Measurements from ENCODE around the gene ODF4. TPM values are rescaled to one million over a fixed set of nuclear protein-coding genes. Genes with fewer than 3 reads are reported as not detected.

The ODF4 gene
- total RNA-seq, 1 experiment from 2014 or later = not detected

GRCh38 chr17:8383143-8383822, 43.6 kb downstream of the ODF4 start, which contains the start of gene RPL26:
Gene RPL26, minus strand, starts transcription at chr17:8383193. Its CDS starts 883 bp downstream, at chr17:8382310.
- POLR2A ChIA-PET (ENCODE audit: low non-redundant PET) = no interaction called here
- Histone ChIP-seq H3K9me3 (ENCODE audit: low read depth, low read length, poor library complexity, severe bottlenecking) (no peaks in the 10 kb centered on the region), H3K36me3 (ENCODE audit: insufficient read depth, low read length, poor library complexity, severe bottlenecking) (peaks cover 41% of the 10 kb centered on the region), H3K27me3 (replicated peaks; ENCODE audit: insufficient read depth, low read depth, low read length, poor library complexity) (no peaks in the 10 kb centered on the region), H3K4me1 (ENCODE audit: insufficient read depth, low read length, poor library complexity, severe bottlenecking) (peaks cover 33% of the 10 kb centered on the region), H3K4me3 (ENCODE audit: low read depth, low read length, poor library complexity, severe bottlenecking) (peak within 1 kb of the TSS; percentile 79), H3K27ac (ENCODE audit: low read depth, low read length, poor library complexity, severe bottlenecking) (peak within 1 kb of the TSS; percentile 91)
- no TSS peak for BruUV-seq (replicated peaks)
- intact Hi-C loops (cut with micrococcal nuclease; ENCODE audit: unreplicated experiment) = loop anchor here (1.0 to 5.0 kb wide), 2 partner anchors 54 to 363 kb away; partner anchors contain the start of gene NDEL1
- CTCF ChIA-PET = interaction anchor here (0.6 to 1.5 kb wide), 5 partner anchors 22 to 363 kb away, joined by 3 to 7 read pairs (median 6); partner anchors contain the start of gene NDEL1
- no peak for TF ChIP-seq EZH2 (IDR thresholded peaks at IDR 0.05; ENCODE audit: borderline replicate concordance, low read depth, low read length, poor library complexity, severe bottlenecking)
- TF ChIP-seq, protein P1, sequence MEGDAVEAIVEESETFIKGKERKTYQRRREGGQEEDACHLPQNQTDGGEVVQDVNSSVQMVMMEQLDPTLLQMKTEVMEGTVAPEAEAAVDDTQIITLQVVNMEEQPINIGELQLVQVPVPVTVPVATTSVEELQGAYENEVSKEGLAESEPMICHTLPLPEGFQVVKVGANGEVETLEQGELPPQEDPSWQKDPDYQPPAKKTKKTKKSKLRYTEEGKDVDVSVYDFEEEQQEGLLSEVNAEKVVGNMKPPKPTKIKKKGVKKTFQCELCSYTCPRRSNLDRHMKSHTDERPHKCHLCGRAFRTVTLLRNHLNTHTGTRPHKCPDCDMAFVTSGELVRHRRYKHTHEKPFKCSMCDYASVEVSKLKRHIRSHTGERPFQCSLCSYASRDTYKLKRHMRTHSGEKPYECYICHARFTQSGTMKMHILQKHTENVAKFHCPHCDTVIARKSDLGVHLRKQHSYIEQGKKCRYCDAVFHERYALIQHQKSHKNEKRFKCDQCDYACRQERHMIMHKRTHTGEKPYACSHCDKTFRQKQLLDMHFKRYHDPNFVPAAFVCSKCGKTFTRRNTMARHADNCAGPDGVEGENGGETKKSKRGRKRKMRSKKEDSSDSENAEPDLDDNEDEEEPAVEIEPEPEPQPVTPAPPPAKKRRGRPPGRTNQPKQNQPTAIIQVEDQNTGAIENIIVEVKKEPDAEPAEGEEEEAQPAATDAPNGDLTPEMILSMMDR (conservative IDR thresholded peaks at IDR 0.05; ENCODE audit: low read depth, low read length) = peak; percentile 97
- peak; percentile 100 for DNase-seq (ENCODE audit: low spot score)

GRCh38 chr17:8384801-8385378, 45.2 kb downstream of the ODF4 start:
- POLR2A ChIA-PET (ENCODE audit: low non-redundant PET) = no interaction called here

GRCh38 chr17:8386841-8387240, 47.2 kb downstream of the ODF4 start:
- no TSS peak for BruUV-seq (replicated peaks)
- Histone ChIP-seq H3K27me3 (replicated peaks; ENCODE audit: insufficient read depth, low read depth, low read length, poor library complexity) (no peaks in the 10 kb centered on the region), H3K36me3 (ENCODE audit: insufficient read depth, low read length, poor library complexity, severe bottlenecking) (peaks cover 6% of the 10 kb centered on the region), H3K4me1 (ENCODE audit: insufficient read depth, low read length, poor library complexity, severe bottlenecking) (peaks cover 6% of the 10 kb centered on the region), H3K4me3 (ENCODE audit: low read depth, low read length, poor library complexity, severe bottlenecking) (no peak overlapping the region), H3K27ac (ENCODE audit: low read depth, low read length, poor library complexity, severe bottlenecking) (no peak overlapping the region), H3K9me3 (ENCODE audit: low read depth, low read length, poor library complexity, severe bottlenecking) (no peaks in the 10 kb centered on the region)
- POLR2A ChIA-PET (ENCODE audit: low non-redundant PET) = interaction anchor here (1.0 kb wide), 1 partner anchor 772 kb away, joined by 3 read pairs; the partner anchor contains the start of gene FXR2
- DNase-seq (ENCODE audit: low spot score) = no peak
- CTCF ChIA-PET = interaction anchor here (0.8 kb wide), 1 partner anchor 46 kb away, joined by 7 read pairs; no protein-coding TSS in a partner anchor
- TF ChIP-seq EZH2 (IDR thresholded peaks at IDR 0.05; ENCODE audit: borderline replicate concordance, low read depth, low read length, poor library complexity, severe bottlenecking) = no peak
- TF ChIP-seq, protein P1 (conservative IDR thresholded peaks at IDR 0.05; ENCODE audit: low read depth, low read length) = no peak
- intact Hi-C loops (cut with micrococcal nuclease; ENCODE audit: unreplicated experiment) = no loop called here

More at GRCh38 chr17:8384801-8385378, 45.2 kb downstream of the ODF4 start:
- no TSS peak for BruUV-seq (replicated peaks)
- H3K27ac ChIP-seq (ENCODE audit: low read depth, low read length, poor library complexity, severe bottlenecking) = no peak overlapping the region
- H3K9me3 ChIP-seq (ENCODE audit: low read depth, low read length, poor library complexity, severe bottlenecking) = no peaks in the 10 kb centered on the region
- no peak for DNase-seq (ENCODE audit: low spot score)
- H3K36me3 ChIP-seq (ENCODE audit: insufficient read depth, low read length, poor library complexity, severe bottlenecking) = peaks cover 25% of the 10 kb centered on the region
- no peak overlapping the region for H3K4me3 ChIP-seq (ENCODE audit: low read depth, low read length, poor library complexity, severe bottlenecking)
- intact Hi-C loops (cut with micrococcal nuclease; ENCODE audit: unreplicated experiment) = loop anchor here (5.0 kb wide), 1 partner anchor 52 kb away; the partner anchor contains the start of gene NDEL1
- CTCF ChIA-PET = no interaction called here
- TF ChIP-seq, protein P1 (conservative IDR thresholded peaks at IDR 0.05; ENCODE audit: low read depth, low read length) = no peak
- no peak for TF ChIP-seq EZH2 (IDR thresholded peaks at IDR 0.05; ENCODE audit: borderline replicate concordance, low read depth, low read length, poor library complexity, severe bottlenecking)
- no peaks in the 10 kb centered on the region for H3K27me3 ChIP-seq (replicated peaks; ENCODE audit: insufficient read depth, low read depth, low read length, poor library complexity)
- H3K4me1 ChIP-seq (ENCODE audit: insufficient read depth, low read length, poor library complexity, severe bottlenecking) = peaks cover 25% of the 10 kb centered on the region
